Hair follicular keratinocyte (primary cell): ENCODE data around the gene TXNRD1. TPM values are rescaled to one million over a fixed set of nuclear protein-coding genes. Genes with fewer than 3 reads are reported as not detected.

Source experiments
- total RNA-seq: library from RNA; depleted of rRNA; stranded (reverse); fragments of >200 nt; gene quantifications from 2 replicates; pipeline ENCODE4 v1.2.3, GENCODE V29; 2015

TXNRD1 gene
- total RNA-seq, result 63.7 and 66.3 TPM in 2 replicates

GRCh38 chr12:104215638-104216297, at the start of gene TXNRD1:
TXNRD1 (plus strand) TSS chr12:104215779; CDS start chr12:104215803, 24 bp downstream.

GRCh38 chr12:104303538-104304151, 88.1 kb downstream of the TXNRD1 start, which contains the start of gene EID3:
EID3 (plus strand) TSS chr12:104303739; CDS start chr12:104303935, 196 bp downstream.

Other genes with a start within 250 kb of the TXNRD1 start
- gene TDG, start 249.9 kb upstream of the TXNRD1 start, total RNA-seq, result 13.7 and 21.7 TPM in 2 replicates
- 10.7 and 15.4 TPM in 2 replicates for gene GLT8D2, start 165.6 kb upstream of the TXNRD1 start, total RNA-seq
- 4.8 and 7.6 TPM in 2 replicates for gene HCFC2, start 151.2 kb upstream of the TXNRD1 start, total RNA-seq
- gene NFYB, start 77.6 kb upstream of the TXNRD1 start, total RNA-seq, result 10.9 and 19.1 TPM in 2 replicates
- gene EID3, start 88.0 kb downstream of the TXNRD1 start, total RNA-seq, result 0.78 and 1.1 TPM in 2 replicates
- 13.4 and 13.6 TPM in 2 replicates for gene CHST11, start 241.2 kb downstream of the TXNRD1 start, total RNA-seq